HepG2 (cell line): ENCODE data around the gene ASAP2.

Experiments
- FOXK1 ChIP-seq: sonication (generic); formaldehyde crosslinking; IDR thresholded peaks from 2 replicates; pipeline ENCODE4 v1.4.0; 2020; ENCODE audit warnings: low read depth, missing genetic modification reagents, borderline replicate concordance
- GABPB1 ChIP-seq: IDR thresholded peaks from 2 replicates; pipeline ENCODE4 v1.6.1; 2016; ENCODE audit warnings: mild to moderate bottlenecking, missing genetic modification reagents, moderate library complexity, missing compliant biosample characterization
- MAZ ChIP-seq, 2 experiments: sonication (generic) in 1 of 2; formaldehyde crosslinking in 1 of 2; IDR thresholded peaks; 2 replicates each; pipeline versions ENCODE4 v1.5.0 to v1.6.1; 2012 to 2020; ENCODE audit warnings: low read depth in 2 of 2, mild to moderate bottlenecking in 2 of 2, borderline replicate concordance in 1 of 2, improper control_type of control experiment in 1 of 2, low read length in 1 of 2, missing genetic modification reagents in 1 of 2, moderate library complexity in 1 of 2
- POLR2AphosphoS5 ChIP-seq: IDR thresholded peaks from 2 replicates; pipeline ENCODE4 v1.6.1; 2012; ENCODE audit warnings: low read depth, low read length
- RCOR2 ChIP-seq: IDR thresholded peaks from 2 replicates; pipeline ENCODE4 v1.6.1; 2016; ENCODE audit warnings: missing biosample characterization, missing genetic modification reagents
- SOX6 ChIP-seq, 2 experiments: fragments of 450-650 bp in 1 of 2; sonication (generic) in 1 of 2; formaldehyde crosslinking in 1 of 2; IDR thresholded peaks; 2 replicates each; pipeline versions ENCODE4 v1.4.0 to v1.6.1; 2017 to 2020; ENCODE audit warnings: antibody characterized with exemption in 1 of 2, mild to moderate bottlenecking in 1 of 2, missing genetic modification reagents in 1 of 2
- ZFP37 ChIP-seq: sonication (generic); formaldehyde crosslinking; IDR thresholded peaks from 2 replicates; pipeline ENCODE4 v1.4.0; 2020; ENCODE audit warnings: missing genetic modification reagents, borderline replicate concordance
- ZNF121 ChIP-seq: sonication (generic); formaldehyde crosslinking; IDR thresholded peaks from 2 replicates; pipeline ENCODE4 v1.5.0; 2020; ENCODE audit warnings: mild to moderate bottlenecking, missing genetic modification reagents
- ZNF510 ChIP-seq: sonication (generic); formaldehyde crosslinking; IDR thresholded peaks from 2 replicates; pipeline ENCODE4 v1.4.0; 2020; ENCODE audit warnings: low read depth, mild to moderate bottlenecking, missing genetic modification reagents
- ZNF530 ChIP-seq: sonication (generic); formaldehyde crosslinking; IDR thresholded peaks from 2 replicates; pipeline ENCODE4 v1.5.0; 2020; ENCODE audit warnings: low read depth, mild to moderate bottlenecking, missing genetic modification reagents
- ZSCAN22 ChIP-seq: sonication (generic); formaldehyde crosslinking; IDR thresholded peaks from 2 replicates; pipeline ENCODE4 v1.4.0; 2020; ENCODE audit warnings: mild to moderate bottlenecking, missing genetic modification reagents
- TF ChIP-seq, protein P1 (sequence below): sonication (generic); formaldehyde crosslinking; IDR thresholded peaks from 2 replicates; pipeline ENCODE4 v1.4.0; 2020; ENCODE audit warnings: missing genetic modification reagents
- TF ChIP-seq, protein P2 (sequence below): sonication (generic); formaldehyde crosslinking; IDR thresholded peaks from 2 replicates; pipeline ENCODE4 v1.5.0; 2020; ENCODE audit warnings: mild to moderate bottlenecking, missing genetic modification reagents, moderate library complexity

DNA sequence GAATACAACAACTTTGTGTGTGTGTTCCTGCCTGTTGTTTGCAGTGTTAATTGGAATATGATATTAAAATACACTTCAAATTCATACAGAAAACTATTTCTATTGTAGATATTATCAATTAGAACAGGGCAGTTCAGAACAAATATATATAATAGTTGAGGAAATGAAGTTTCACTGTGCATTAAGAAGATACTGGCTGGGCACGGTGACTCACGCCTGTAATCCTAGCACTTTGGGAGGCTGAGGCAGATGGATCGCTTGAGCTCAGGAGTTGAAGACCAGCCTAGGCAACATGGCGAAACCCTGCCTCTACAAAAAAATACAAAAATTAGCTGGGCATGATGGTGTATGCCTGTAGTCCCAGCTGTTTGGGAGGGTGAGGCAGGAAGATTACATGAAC, 79.3 kb downstream of the ASAP2 start:
- TF ChIP-seq MAZ (IDR thresholded peaks at IDR 0.05; ENCODE audit: borderline replicate concordance, low read depth, low read length) (no peak), MAZ (CRISPR knock-in tag; IDR thresholded peaks at IDR 0.05; ENCODE audit: low read depth) (no peak), ZFP37 (no peak), FOXK1 (CRISPR knock-in tag) (no peak), POLR2AphosphoS5 (no peak), ZSCAN22 (CRISPR knock-in tag) (no peak), RCOR2 (CRISPR knock-in tag) (no peak), ZNF121 (CRISPR knock-in tag) (no peak), GABPB1 (CRISPR knock-in tag) (no peak), SOX6 (IDR thresholded peaks at IDR 0.05) (no peak), SOX6 (CRISPR knock-in tag; IDR thresholded peaks at IDR 0.05) (no peak), ZNF530 (no peak), ZNF510 (CRISPR knock-in tag) (no peak)
- TF ChIP-seq, protein P1, sequence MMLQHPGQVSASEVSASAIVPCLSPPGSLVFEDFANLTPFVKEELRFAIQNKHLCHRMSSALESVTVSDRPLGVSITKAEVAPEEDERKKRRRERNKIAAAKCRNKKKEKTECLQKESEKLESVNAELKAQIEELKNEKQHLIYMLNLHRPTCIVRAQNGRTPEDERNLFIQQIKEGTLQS (CRISPR knock-in tag): no peak
- TF ChIP-seq, protein P2, sequence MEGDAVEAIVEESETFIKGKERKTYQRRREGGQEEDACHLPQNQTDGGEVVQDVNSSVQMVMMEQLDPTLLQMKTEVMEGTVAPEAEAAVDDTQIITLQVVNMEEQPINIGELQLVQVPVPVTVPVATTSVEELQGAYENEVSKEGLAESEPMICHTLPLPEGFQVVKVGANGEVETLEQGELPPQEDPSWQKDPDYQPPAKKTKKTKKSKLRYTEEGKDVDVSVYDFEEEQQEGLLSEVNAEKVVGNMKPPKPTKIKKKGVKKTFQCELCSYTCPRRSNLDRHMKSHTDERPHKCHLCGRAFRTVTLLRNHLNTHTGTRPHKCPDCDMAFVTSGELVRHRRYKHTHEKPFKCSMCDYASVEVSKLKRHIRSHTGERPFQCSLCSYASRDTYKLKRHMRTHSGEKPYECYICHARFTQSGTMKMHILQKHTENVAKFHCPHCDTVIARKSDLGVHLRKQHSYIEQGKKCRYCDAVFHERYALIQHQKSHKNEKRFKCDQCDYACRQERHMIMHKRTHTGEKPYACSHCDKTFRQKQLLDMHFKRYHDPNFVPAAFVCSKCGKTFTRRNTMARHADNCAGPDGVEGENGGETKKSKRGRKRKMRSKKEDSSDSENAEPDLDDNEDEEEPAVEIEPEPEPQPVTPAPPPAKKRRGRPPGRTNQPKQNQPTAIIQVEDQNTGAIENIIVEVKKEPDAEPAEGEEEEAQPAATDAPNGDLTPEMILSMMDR (CRISPR knock-in tag): no peak
